ENCODE measurements around the gene ICAM1.

Gene ICAM1

GRCh38 chr19:10243606-10244005 lies 27.3 kb upstream of the ICAM1 start:
- no peak for DNase-seq

GRCh38 chr19:10245189-10245939 lies 25.6 kb upstream of the ICAM1 start:
- DNase-seq, result no peak
- H3K4me1 ChIP-seq (ENCODE audit: control insufficient read depth, insufficient read depth, low read length, poor library complexity, severe bottlenecking), result peaks cover 4% of the 10 kb centered on the region
- H3K9me3 ChIP-seq (ENCODE audit: control insufficient read depth, low read length), result no peaks in the 10 kb centered on the region
- no peak overlapping the region for H3K27ac ChIP-seq (ENCODE audit: insufficient read depth, low read length, poor library complexity, severe bottlenecking)
- H3K4me3 ChIP-seq (ENCODE audit: insufficient read depth, low read depth, low read length, poor library complexity, severe bottlenecking), result no peak overlapping the region
- H3K36me3 ChIP-seq (ENCODE audit: control insufficient read depth, insufficient read depth, low read length), result no peaks in the 10 kb centered on the region
- no peaks in the 10 kb centered on the region for H3K27me3 ChIP-seq (replicated peaks; ENCODE audit: control insufficient read depth, insufficient read depth, low read length, poor library complexity, severe bottlenecking)

More at GRCh38 chr19:10243606-10244005, 27.3 kb upstream of the ICAM1 start:
- H3K36me3 ChIP-seq (ENCODE audit: control insufficient read depth, insufficient read depth, low read length), result no peaks in the 10 kb centered on the region
- H3K4me3 ChIP-seq (ENCODE audit: insufficient read depth, low read depth, low read length, poor library complexity, severe bottlenecking), result no peak overlapping the region
- no peaks in the 10 kb centered on the region for H3K27me3 ChIP-seq (replicated peaks; ENCODE audit: control insufficient read depth, insufficient read depth, low read length, poor library complexity, severe bottlenecking)
- H3K9me3 ChIP-seq (ENCODE audit: control insufficient read depth, low read length), result no peaks in the 10 kb centered on the region
- no peak overlapping the region for H3K27ac ChIP-seq (ENCODE audit: insufficient read depth, low read length, poor library complexity, severe bottlenecking)
- H3K4me1 ChIP-seq (ENCODE audit: control insufficient read depth, insufficient read depth, low read length, poor library complexity, severe bottlenecking), result no peaks in the 10 kb centered on the region

- Histone ChIP-seq H3K4me1 (ENCODE audit: control insufficient read depth, insufficient read depth, low read length, poor library complexity, severe bottlenecking) (peaks cover 4% of the 10 kb centered on the region), H3K9me3 (ENCODE audit: control insufficient read depth, low read length) (no peaks in the 10 kb centered on the region), H3K36me3 (ENCODE audit: control insufficient read depth, insufficient read depth, low read length) (no peaks in the 10 kb centered on the region), H3K27me3 (replicated peaks; ENCODE audit: control insufficient read depth, insufficient read depth, low read length, poor library complexity, severe bottlenecking) (no peaks in the 10 kb centered on the region), H3K27ac (ENCODE audit: insufficient read depth, low read length, poor library complexity, severe bottlenecking) (no peak overlapping the region), H3K4me3 (ENCODE audit: insufficient read depth, low read depth, low read length, poor library complexity, severe bottlenecking) (no peak overlapping the region)
- DNase-seq, result no peak
These were observed 24.4 kb upstream of the ICAM1 start for GRCh38 chr19:10246511-10246910.

- Histone ChIP-seq H3K9me3 (ENCODE audit: control insufficient read depth, low read length) (no peaks in the 10 kb centered on the region), H3K36me3 (ENCODE audit: control insufficient read depth, insufficient read depth, low read length) (peaks cover 14% of the 10 kb centered on the region), H3K27me3 (replicated peaks; ENCODE audit: control insufficient read depth, insufficient read depth, low read length, poor library complexity, severe bottlenecking) (no peaks in the 10 kb centered on the region), H3K4me1 (ENCODE audit: control insufficient read depth, insufficient read depth, low read length, poor library complexity, severe bottlenecking) (peaks cover 13% of the 10 kb centered on the region), H3K4me3 (ENCODE audit: insufficient read depth, low read depth, low read length, poor library complexity, severe bottlenecking) (peak within 1 kb of the TSS; percentile 100), H3K27ac (ENCODE audit: insufficient read depth, low read length, poor library complexity, severe bottlenecking) (peak within 1 kb of the TSS; percentile 75)
- DNase-seq, result peak; percentile 91 to 96 (median 94)
These were observed 18.9 kb upstream of the ICAM1 start, which contains the start of gene MRPL4 for GRCh38 chr19:10251792-10252694. MRPL4 (plus strand) TSS chr19:10252214; CDS start chr19:10252254, 40 bp downstream.

- Histone ChIP-seq H3K4me3 (ENCODE audit: insufficient read depth, low read depth, low read length, poor library complexity, severe bottlenecking) (peak overlapping the region; percentile 100), H3K27me3 (replicated peaks; ENCODE audit: control insufficient read depth, insufficient read depth, low read length, poor library complexity, severe bottlenecking) (no peaks in the 10 kb centered on the region), H3K4me1 (ENCODE audit: control insufficient read depth, insufficient read depth, low read length, poor library complexity, severe bottlenecking) (peaks cover 13% of the 10 kb centered on the region), H3K27ac (ENCODE audit: insufficient read depth, low read length, poor library complexity, severe bottlenecking) (peak overlapping the region; percentile 75), H3K36me3 (ENCODE audit: control insufficient read depth, insufficient read depth, low read length) (peaks cover 17% of the 10 kb centered on the region), H3K9me3 (ENCODE audit: control insufficient read depth, low read length) (no peaks in the 10 kb centered on the region)
- DNase-seq, result no peak
These were observed 18.2 kb upstream of the ICAM1 start for GRCh38 chr19:10252707-10253106.

GRCh38 chr19:10254244-10254643 lies 16.7 kb upstream of the ICAM1 start:
- H3K36me3 ChIP-seq (ENCODE audit: control insufficient read depth, insufficient read depth, low read length), result peaks cover 29% of the 10 kb centered on the region

GRCh38 chr19:10255358-10255757 lies 15.6 kb upstream of the ICAM1 start:
- H3K27me3 ChIP-seq (replicated peaks; ENCODE audit: control insufficient read depth, insufficient read depth, low read length, poor library complexity, severe bottlenecking), result no peaks in the 10 kb centered on the region
- no peak for DNase-seq
- H3K4me1 ChIP-seq (ENCODE audit: control insufficient read depth, insufficient read depth, low read length, poor library complexity, severe bottlenecking), result peaks cover 16% of the 10 kb centered on the region
- no peak overlapping the region for H3K27ac ChIP-seq (ENCODE audit: insufficient read depth, low read length, poor library complexity, severe bottlenecking)
- peaks cover 29% of the 10 kb centered on the region for H3K36me3 ChIP-seq (ENCODE audit: control insufficient read depth, insufficient read depth, low read length)
- H3K9me3 ChIP-seq (ENCODE audit: control insufficient read depth, low read length), result no peaks in the 10 kb centered on the region
- H3K4me3 ChIP-seq (ENCODE audit: insufficient read depth, low read depth, low read length, poor library complexity, severe bottlenecking), result no peak overlapping the region

More at GRCh38 chr19:10254244-10254643, 16.7 kb upstream of the ICAM1 start:
- no peak for DNase-seq
- H3K27ac ChIP-seq (ENCODE audit: insufficient read depth, low read length, poor library complexity, severe bottlenecking), result no peak overlapping the region
- H3K27me3 ChIP-seq (replicated peaks; ENCODE audit: control insufficient read depth, insufficient read depth, low read length, poor library complexity, severe bottlenecking), result no peaks in the 10 kb centered on the region
- no peak overlapping the region for H3K4me3 ChIP-seq (ENCODE audit: insufficient read depth, low read depth, low read length, poor library complexity, severe bottlenecking)
- H3K4me1 ChIP-seq (ENCODE audit: control insufficient read depth, insufficient read depth, low read length, poor library complexity, severe bottlenecking), result peaks cover 13% of the 10 kb centered on the region
- H3K9me3 ChIP-seq (ENCODE audit: control insufficient read depth, low read length), result no peaks in the 10 kb centered on the region

GRCh38 chr19:10256551-10256950 lies 14.4 kb upstream of the ICAM1 start:
- H3K27ac ChIP-seq (ENCODE audit: insufficient read depth, low read length, poor library complexity, severe bottlenecking), result no peak overlapping the region
- H3K27me3 ChIP-seq (replicated peaks; ENCODE audit: control insufficient read depth, insufficient read depth, low read length, poor library complexity, severe bottlenecking), result no peaks in the 10 kb centered on the region
- H3K9me3 ChIP-seq (ENCODE audit: control insufficient read depth, low read length), result no peaks in the 10 kb centered on the region
- peaks cover 16% of the 10 kb centered on the region for H3K4me1 ChIP-seq (ENCODE audit: control insufficient read depth, insufficient read depth, low read length, poor library complexity, severe bottlenecking)
- peaks cover 29% of the 10 kb centered on the region for H3K36me3 ChIP-seq (ENCODE audit: control insufficient read depth, insufficient read depth, low read length)
- DNase-seq, result no peak
- H3K4me3 ChIP-seq (ENCODE audit: insufficient read depth, low read depth, low read length, poor library complexity, severe bottlenecking), result no peak overlapping the region

GRCh38 chr19:10256970-10257615 lies 13.8 kb upstream of the ICAM1 start:
- no peak overlapping the region for H3K27ac ChIP-seq (ENCODE audit: insufficient read depth, low read length, poor library complexity, severe bottlenecking)
- H3K27me3 ChIP-seq (replicated peaks; ENCODE audit: control insufficient read depth, insufficient read depth, low read length, poor library complexity, severe bottlenecking), result no peaks in the 10 kb centered on the region
- H3K4me3 ChIP-seq (ENCODE audit: insufficient read depth, low read depth, low read length, poor library complexity, severe bottlenecking), result no peak overlapping the region
- peaks cover 16% of the 10 kb centered on the region for H3K4me1 ChIP-seq (ENCODE audit: control insufficient read depth, insufficient read depth, low read length, poor library complexity, severe bottlenecking)
- no peaks in the 10 kb centered on the region for H3K9me3 ChIP-seq (ENCODE audit: control insufficient read depth, low read length)
- H3K36me3 ChIP-seq (ENCODE audit: control insufficient read depth, insufficient read depth, low read length), result peaks cover 29% of the 10 kb centered on the region
- no peak for DNase-seq

Measured in effector memory CD4-positive, alpha-beta T cell (primary cell).